GM20000 (cell line): Measurements from ENCODE around the gene RMDN2.

Experiments used
- DNase-seq: peaks from one replicate; pipeline ENCODE4 v3.0.0; 2012; ENCODE audit warnings: low spot score
- TF ChIP-seq, protein P1 (sequence below): IDR thresholded peaks from 2 replicates; pipeline ENCODE4 v1.5.1; 2012; ENCODE audit warnings: mild to moderate bottlenecking, control low read depth; ENCODE audit errors: extremely low read depth, missing control alignments

RMDN2 gene, protein sequence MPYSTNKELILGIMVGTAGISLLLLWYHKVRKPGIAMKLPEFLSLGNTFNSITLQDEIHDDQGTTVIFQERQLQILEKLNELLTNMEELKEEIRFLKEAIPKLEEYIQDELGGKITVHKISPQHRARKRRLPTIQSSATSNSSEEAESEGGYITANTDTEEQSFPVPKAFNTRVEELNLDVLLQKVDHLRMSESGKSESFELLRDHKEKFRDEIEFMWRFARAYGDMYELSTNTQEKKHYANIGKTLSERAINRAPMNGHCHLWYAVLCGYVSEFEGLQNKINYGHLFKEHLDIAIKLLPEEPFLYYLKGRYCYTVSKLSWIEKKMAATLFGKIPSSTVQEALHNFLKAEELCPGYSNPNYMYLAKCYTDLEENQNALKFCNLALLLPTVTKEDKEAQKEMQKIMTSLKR

DNA sequence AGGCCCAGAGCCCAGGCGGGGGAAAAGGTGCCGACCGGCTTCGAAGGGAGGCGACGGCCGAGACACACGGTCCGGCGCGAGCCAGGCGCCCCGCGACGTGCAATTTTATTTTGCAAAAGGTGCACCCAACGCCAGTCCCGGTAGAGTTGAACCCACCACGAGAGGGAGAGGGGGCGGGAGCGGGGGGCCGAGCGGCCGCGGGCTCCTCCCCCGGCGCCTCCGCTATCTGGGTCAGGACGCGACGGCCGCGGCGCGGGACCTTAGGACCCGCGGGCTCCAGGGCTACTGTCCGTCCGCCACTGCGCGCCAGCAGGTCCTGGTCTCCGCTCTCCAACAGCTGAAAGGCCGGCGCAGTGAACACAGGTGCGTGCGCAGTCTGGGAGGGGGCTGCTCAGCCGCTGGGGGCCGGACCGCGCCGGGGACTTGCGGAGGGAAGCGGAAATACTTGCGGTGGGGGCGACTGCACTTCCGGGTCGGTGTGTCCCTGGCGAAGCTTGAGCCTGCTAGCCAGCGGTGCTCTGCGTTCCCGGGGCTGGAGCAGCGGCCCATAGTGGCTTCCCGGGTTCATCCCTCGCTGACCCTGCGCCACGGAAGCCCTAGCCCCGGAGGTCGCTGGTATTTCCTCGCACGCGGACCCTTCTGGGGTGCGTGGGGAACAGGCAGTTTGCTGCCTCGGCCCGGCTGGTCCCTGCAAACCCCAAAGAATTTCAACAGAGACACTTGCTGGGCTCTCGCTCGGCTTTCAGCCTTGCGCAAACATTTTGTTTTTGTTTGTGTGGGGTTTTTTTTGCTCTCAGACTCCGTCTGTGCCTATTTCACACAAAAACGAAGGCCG is at the start of gene RMDN2:
TSS of gene RMDN2 (plus strand) at position 225 of the 835 bp plus-strand sequence. CDS start 3,991 bp downstream, outside the sequence.
- DNase-seq = peak; percentile 91
- TF ChIP-seq, protein P1, sequence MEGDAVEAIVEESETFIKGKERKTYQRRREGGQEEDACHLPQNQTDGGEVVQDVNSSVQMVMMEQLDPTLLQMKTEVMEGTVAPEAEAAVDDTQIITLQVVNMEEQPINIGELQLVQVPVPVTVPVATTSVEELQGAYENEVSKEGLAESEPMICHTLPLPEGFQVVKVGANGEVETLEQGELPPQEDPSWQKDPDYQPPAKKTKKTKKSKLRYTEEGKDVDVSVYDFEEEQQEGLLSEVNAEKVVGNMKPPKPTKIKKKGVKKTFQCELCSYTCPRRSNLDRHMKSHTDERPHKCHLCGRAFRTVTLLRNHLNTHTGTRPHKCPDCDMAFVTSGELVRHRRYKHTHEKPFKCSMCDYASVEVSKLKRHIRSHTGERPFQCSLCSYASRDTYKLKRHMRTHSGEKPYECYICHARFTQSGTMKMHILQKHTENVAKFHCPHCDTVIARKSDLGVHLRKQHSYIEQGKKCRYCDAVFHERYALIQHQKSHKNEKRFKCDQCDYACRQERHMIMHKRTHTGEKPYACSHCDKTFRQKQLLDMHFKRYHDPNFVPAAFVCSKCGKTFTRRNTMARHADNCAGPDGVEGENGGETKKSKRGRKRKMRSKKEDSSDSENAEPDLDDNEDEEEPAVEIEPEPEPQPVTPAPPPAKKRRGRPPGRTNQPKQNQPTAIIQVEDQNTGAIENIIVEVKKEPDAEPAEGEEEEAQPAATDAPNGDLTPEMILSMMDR = no peak

DNA sequence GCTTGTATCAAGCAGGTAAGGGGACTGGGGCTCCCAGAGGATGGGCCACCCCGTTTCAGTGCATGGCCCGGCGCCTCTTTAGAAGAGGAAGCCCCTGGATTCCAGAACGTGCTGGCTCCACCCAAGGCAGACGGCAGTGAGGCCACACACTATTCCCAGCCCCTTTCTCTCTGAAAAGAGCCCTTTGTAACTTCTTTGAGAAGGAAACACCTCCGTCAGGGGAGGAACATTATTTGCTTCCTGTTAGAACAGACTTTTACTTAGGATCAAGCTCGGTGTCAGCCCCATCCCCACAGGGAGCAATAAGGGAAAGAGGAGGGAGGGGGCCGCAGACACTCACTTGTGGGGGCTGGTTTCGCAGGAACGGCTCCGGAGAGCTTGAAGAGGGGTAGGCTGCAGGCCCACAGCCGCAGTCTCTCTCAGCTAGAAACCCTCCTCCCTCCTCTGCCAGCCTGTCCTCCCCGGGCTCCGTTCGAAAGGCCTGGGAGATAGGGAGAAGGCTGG is 49.6 kb upstream of the RMDN2 start:
- no peak for DNase-seq
- TF ChIP-seq, protein P1 = no peak

DNA sequence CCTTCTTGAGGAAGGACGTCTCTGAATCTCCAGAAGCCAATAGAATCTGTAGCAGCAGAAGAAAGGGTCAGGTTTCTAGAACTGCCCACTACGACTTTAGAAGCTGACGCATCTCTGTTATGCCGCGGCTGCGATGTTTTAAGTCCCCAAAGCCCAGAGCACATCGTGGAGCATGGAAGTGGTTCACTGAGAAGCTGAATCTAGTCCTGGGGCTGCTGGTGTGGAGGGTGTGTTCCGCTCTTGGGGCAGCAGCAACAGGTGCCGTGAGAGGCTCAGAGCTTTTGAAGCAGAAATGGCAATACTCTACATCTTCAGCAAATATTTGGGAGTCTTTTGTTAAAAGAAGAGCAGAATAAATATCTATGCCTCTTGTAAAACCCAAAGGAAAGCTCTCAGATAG is 48.9 kb upstream of the RMDN2 start:
- DNase-seq = no peak
- TF ChIP-seq, protein P1 = no peak

DNA sequence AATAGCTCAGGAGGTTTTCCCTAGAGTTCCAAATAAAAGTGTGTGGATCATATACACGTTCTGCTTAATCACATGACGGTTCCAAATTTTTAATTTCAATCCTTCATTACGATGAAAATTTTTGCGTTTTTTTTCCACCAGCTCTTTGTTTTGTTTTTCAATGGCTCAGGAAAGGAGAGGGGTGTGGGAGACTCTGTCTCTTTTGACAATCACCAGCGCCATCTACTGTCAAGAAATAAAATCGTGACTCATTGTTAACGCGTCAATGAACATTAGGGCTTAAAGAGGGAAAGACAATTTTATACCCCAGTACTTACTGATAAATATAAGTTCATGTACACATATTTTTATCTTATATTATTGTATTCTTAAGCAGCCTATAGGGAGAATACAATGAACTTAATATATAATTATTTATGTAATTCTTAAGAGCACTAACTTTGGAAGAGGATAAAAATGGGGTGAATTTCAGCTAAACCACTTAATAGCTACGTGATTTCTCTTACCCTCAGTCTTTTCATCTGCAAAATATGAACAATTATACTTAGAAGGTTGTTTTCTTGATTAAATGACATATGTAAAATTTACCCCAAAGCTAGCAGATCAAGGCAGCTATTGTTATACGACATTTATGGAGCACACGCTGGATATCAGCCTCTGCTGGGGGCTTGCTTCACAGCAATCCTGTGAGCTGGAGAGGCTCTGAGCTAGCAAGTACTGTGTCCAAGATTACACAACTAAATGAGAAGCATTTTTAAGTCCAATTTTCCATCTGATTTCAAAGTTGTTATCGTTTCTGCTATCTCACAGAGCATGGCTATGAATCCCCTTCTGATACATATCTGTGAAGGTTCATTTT is 47.4 kb upstream of the RMDN2 start:
- DNase-seq = peak; percentile 33
- TF ChIP-seq, protein P1 = peak; percentile 34

DNA sequence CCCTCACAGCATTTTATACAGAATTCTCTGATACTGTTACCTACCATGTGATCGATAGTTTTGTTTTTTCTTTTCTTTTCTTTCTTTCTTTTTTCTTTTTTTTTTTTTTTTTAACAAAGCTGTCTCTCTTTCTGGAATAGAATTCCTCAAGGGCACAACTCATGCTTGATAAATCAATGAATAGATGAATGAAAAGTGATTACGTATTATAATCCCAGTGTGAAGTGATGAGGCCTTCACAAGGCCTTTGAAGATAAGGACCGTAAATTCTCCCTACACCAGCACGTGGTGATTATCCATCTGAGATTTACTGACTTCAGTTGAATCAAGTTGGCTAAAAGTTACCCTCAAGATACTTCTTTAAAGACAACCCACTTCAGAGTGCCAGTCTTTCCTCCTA is 46.6 kb upstream of the RMDN2 start:
- no peak for DNase-seq
- TF ChIP-seq, protein P1 = no peak

DNA sequence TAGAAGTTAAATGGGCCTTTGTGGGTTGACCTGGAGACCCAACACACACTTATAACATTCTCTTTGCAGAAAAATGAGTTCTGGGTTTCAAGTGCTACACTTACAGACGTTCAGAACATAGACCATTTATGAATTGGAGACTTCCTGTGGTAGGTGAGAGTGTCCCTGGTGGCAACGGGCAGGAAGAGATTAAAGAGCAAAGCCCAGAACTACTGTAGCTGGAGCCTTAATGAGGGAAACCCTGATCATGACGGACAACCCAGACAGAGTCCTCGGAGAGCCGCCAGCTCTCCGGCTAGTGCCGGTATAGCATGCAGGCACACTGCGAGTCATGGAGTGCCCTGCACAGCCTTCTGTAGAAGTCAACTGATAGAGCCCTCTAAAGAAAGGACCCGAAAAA is 44.5 kb upstream of the RMDN2 start:
- DNase-seq = no peak
- TF ChIP-seq, protein P1 = no peak
